ENCODE measurements around the gene ARPP19.

DNA sequence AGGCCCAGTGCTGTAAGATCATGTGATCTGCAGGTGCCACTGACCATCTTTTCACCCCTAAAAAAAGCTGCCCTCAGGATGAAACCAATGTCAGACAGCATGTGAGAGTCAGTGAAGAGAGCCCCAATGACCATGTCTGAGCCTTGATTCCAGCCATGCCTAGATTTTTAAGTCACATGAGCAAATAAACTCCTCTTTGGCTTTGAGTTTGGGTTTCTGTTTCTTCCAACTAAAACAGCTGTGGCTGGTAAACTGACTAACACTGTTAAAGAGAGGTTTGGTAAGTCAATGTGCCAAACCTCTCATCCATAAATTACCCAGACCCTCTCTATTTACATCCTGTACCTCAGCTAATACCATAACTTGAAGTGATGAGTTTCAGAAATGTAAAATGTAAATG, 48.4 kb downstream of the ARPP19 start:
- TF ChIP-seq CTCF (IDR thresholded peaks at IDR 0.05) = no peak
- TF ChIP-seq POLR2AphosphoS5 (IDR thresholded peaks at IDR 0.05) = no peak
- TF ChIP-seq EP300 (IDR thresholded peaks at IDR 0.05) = no peak
- no peak for TF ChIP-seq POLR2A (IDR thresholded peaks at IDR 0.05)
